EH (cell line): Measurements from ENCODE around the gene IL20RB.

Source experiments
- DNase-seq: peaks from one replicate; pipeline ENCODE4 v3.0.0-alpha.2; 2015; ENCODE audit warnings: low read depth

The IL20RB gene

DNA sequence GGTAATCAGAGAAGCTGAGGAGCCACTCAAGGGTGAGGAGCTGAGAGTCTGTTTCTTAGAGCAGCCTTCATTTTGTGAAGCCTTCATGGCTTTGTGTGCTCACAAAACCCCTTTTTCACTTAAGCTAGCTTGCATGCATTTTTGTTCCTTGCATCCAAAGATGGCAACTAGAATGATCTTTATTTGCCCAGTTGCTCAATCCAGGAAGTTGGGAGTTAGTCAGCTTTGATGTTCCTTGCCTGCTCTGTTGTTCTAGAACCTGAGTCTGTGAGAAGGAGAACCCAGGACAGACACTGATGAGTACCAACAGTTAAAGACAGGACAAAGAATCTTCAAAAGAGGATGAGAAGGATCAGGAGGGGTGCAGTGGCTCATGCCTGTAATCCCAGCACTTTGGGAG lies 81.8 kb downstream of the IL20RB start:
- DNase-seq, result peak; percentile 12

DNA sequence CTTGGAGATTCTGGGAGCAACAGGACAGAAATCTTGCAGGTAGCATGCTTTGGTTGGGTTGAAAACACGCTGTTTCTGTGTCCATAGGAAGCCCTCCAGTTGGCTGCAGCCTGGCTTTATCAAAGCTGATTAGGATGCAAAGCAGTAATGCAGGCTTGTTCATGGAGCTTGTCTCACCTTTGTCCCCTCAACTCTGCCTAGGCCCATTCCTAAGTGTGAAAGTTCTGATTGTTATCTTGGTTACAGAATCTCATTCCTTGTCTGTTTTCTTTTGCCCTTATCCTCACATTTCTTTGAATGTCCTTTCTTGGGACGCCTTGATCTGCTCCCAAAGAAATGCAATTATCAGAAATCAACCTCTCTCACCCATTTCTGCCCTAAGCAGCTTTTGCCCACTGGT lies 83.5 kb downstream of the IL20RB start:
- no peak for DNase-seq

DNA sequence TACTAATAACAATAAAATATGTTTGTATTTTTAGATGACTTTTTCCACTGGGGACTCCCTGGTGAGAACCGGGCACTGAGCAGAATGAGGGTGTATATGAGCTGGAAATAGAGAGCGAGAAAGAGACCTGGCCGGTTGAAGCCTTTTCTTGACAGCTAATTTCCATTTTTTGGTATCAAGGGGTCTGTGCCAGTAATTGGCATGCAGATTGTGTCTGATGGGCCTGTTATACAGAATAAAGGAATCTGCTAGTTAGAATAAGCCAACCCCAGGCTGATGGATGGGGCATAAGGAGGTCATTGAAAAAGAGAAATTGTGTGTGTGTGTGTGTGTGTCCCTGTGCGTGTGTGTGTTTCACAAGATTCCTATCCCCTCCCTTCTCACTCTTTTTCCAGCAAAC lies 83.9 kb downstream of the IL20RB start:
- no peak for DNase-seq

DNA sequence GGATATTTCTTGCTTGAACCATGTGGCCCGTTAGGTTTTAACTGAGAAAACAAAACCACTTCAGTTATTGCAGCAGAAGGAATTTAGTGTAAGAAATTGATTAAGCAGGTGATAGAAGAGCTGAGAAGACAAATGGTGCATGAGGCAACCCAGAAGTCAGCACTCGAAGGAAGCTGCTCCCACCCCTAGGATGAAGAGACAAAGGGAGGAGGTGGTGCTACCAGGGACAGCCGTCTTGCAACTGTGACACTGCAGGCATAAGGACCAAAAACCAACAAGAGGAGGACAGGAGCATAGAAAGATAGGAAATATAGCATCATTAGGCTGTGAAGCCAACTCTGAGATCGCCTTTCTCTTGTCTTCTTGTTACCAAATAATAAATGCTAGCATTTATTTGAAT lies 89.0 kb downstream of the IL20RB start:
- no peak for DNase-seq

DNA sequence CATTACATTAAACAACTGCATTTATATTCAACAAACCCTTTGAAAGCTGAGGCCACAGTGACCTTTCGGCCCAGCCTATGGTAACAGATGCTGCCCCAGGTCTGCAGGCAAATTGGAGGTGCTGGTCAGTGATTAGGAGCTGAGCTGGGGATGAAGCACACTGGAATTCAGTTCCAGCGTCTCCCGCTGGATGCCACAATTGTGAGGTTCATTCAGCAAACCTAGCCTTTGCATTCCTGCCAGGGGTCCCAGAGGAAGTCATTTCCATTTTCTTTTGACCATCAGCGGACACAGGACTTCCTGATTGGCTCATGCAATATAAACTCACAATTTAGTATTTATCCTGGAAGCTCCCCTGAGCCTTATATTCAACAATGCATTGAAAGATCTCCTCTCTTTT lies 89.5 kb downstream of the IL20RB start:
- no peak for DNase-seq

DNA sequence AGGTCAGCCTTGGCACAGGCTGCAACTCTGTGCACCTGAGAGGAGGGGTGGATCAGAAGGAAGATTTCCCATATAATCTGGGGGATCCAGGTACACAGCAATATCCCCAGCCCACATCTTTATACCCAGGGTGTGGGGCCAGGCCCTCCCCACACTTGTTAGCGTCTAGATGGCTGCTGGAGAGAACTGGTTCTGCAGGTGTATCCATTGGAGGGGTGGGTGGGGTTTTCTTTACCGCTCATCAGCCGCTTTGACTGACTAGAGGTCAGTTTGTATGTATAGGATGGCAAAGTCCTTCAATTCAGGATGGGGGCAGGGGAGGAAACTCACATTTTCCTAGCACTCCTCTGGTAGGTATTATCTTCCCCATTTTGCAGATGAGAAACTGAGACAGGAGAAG lies 92.5 kb downstream of the IL20RB start:
- no peak for DNase-seq

DNA sequence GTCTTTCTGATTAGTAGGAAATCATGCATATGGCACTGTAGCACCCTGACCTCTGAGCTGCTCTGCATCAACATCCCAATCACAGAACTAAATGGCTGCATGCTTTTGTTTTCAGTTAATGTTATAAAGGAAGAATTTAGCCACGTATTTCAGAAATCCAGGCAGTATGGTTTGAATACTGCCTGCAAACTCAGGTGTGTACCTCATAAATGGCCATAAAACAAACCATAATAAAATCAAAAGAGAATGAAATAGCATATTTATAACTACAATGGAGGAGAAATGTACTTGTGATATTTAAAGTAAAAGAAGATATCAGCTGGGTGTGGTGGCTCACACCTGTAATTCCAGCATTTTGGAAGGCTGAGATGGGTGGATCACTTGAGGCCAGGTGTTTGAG lies 94.5 kb downstream of the IL20RB start:
- no peak for DNase-seq
